Retinal pigment epithelial cell (primary cell): ENCODE measurements around the gene FGF14.
A peak's percentile ranks its signal among the peaks of the same experiment; 100 is the strongest.

Experiments used
- DNase-seq: peaks from one replicate; pipeline ENCODE4 v3.0.0-alpha.2; 2010; ENCODE audit warnings: low read depth
- H3K4me3 ChIP-seq: 2 replicates; pipeline ENCODE4 v1.5.1; 2011; ENCODE audit warnings: mild to moderate bottlenecking, low read length, control low read depth, moderate library complexity
- TF ChIP-seq, protein P1 (sequence below): conservative IDR thresholded peaks from 2 replicates; pipeline ENCODE4 v1.5.1; 2011; ENCODE audit warnings: low read depth, low read length, control low read depth, inconsistent platforms

FGF14 gene

GRCh38 chr13:101915331-101915730 is 486.5 kb downstream of the FGF14 start:
- TF ChIP-seq, protein P1, sequence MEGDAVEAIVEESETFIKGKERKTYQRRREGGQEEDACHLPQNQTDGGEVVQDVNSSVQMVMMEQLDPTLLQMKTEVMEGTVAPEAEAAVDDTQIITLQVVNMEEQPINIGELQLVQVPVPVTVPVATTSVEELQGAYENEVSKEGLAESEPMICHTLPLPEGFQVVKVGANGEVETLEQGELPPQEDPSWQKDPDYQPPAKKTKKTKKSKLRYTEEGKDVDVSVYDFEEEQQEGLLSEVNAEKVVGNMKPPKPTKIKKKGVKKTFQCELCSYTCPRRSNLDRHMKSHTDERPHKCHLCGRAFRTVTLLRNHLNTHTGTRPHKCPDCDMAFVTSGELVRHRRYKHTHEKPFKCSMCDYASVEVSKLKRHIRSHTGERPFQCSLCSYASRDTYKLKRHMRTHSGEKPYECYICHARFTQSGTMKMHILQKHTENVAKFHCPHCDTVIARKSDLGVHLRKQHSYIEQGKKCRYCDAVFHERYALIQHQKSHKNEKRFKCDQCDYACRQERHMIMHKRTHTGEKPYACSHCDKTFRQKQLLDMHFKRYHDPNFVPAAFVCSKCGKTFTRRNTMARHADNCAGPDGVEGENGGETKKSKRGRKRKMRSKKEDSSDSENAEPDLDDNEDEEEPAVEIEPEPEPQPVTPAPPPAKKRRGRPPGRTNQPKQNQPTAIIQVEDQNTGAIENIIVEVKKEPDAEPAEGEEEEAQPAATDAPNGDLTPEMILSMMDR = no peak
- H3K4me3 ChIP-seq = no peak overlapping the region
- DNase-seq = no peak

GRCh38 chr13:101911752-101912151 is 490.1 kb downstream of the FGF14 start:
- H3K4me3 ChIP-seq = no peak overlapping the region
- no peak for DNase-seq
- TF ChIP-seq, protein P1 = no peak

DNA sequence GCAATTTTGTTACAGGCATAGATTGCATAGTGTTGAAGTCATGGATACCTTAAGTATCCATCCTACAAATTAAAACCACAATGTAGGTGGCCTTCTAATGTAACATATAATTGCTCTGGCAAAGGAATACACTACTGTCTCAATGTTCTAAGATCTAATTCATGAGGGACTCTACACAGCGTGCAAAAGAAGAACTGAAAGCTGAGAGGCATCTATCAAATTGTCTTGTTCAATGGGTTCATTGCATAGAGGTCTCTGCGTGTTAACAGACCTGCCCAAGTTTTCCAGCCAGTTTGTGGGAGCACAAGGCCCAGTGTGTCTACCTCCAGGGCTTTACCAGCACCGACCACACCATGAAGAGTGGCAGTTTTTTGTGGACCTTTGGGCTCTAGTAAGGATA is 498.0 kb downstream of the FGF14 start:
- DNase-seq = no peak
- TF ChIP-seq, protein P1 = no peak
- no peak overlapping the region for H3K4me3 ChIP-seq

DNA sequence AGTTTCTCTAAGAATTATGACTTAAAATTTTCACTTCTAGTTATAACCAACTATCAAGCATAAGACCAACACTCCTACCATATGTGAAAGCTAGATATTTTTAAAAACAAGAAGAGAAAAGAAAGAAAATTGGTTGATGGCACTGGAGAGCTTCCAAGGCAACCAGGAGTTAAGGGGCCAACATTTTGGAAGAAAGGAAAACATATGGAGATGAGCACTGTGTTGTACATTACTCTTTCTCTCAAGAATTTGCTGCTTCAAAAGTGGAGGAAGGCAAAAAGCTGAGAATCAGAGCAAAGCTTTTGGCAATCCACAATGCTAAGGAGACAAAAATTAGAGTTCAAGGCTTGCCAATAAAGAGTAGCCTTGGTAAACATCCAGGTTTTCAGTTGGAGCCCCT is 503.2 kb downstream of the FGF14 start:
- TF ChIP-seq, protein P1 = no peak
- no peak for DNase-seq
- H3K4me3 ChIP-seq = no peak overlapping the region

GRCh38 chr13:101896541-101896940 is 505.3 kb downstream of the FGF14 start:
- no peak overlapping the region for H3K4me3 ChIP-seq
- DNase-seq = no peak
- TF ChIP-seq, protein P1 = no peak

DNA sequence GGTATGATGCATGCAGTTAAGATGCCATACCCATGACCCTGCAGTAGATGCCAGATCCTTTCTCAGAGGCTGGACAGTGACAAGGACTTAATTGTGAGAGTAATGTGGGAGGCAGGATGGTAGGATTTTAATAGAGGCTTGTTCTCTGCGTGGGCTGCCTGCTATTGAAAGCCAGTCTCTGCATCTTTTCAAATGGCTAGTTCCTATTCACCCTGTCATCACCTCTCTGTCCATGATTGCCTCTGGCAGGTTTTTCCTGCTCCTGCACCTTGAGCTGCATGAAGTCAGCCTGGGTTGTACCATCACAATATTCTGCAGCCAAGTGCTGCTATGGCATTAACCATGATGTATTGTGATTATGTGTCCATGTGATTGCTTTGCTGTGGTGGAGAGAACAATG is 508.8 kb downstream of the FGF14 start:
- TF ChIP-seq, protein P1 = no peak
- no peak overlapping the region for H3K4me3 ChIP-seq
- no peak for DNase-seq

DNA sequence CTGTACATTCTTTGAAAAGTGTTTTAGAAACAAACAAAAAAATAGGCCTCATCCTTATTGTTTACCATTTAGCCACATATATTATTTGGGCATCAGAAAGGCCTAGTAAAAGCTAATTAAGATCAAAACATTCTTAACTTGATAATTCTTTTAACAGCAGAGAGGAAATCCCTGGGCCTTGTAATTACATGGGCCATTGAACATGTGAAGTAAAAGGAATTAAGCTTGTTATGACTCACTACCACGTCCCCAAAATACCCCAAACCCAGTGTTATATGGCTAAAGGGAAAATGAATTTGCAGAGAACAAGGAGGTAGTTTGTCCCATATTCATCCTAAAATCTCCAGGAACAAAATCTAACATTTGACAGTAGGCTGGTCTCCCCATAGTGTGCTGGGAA is 509.6 kb downstream of the FGF14 start:
- TF ChIP-seq, protein P1 = no peak
- H3K4me3 ChIP-seq = no peak overlapping the region
- peak; percentile 61 for DNase-seq
